ENCODE data around the gene HLA-A.

GRCh38 chr6:29951882-29952281 lies 9.6 kb downstream of the HLA-A start:
- TF ChIP-seq, protein P1, sequence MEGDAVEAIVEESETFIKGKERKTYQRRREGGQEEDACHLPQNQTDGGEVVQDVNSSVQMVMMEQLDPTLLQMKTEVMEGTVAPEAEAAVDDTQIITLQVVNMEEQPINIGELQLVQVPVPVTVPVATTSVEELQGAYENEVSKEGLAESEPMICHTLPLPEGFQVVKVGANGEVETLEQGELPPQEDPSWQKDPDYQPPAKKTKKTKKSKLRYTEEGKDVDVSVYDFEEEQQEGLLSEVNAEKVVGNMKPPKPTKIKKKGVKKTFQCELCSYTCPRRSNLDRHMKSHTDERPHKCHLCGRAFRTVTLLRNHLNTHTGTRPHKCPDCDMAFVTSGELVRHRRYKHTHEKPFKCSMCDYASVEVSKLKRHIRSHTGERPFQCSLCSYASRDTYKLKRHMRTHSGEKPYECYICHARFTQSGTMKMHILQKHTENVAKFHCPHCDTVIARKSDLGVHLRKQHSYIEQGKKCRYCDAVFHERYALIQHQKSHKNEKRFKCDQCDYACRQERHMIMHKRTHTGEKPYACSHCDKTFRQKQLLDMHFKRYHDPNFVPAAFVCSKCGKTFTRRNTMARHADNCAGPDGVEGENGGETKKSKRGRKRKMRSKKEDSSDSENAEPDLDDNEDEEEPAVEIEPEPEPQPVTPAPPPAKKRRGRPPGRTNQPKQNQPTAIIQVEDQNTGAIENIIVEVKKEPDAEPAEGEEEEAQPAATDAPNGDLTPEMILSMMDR (IDR thresholded peaks at IDR 0.05) = no peak
- TF ChIP-seq POLR2A (IDR thresholded peaks at IDR 0.05) = no peak

Data from heart left ventricle (tissue), 13 donors.